HUES6 (cell line): ENCODE results near the gene ACER2.

Source experiments
- H3K27ac ChIP-seq: 2 replicates; pipeline ENCODE4 v1.7.0; 2013; ENCODE audit warnings: low read depth, mild to moderate bottlenecking, low read length, inconsistent platforms
- H3K27me3 ChIP-seq: 2 replicates; pipeline ENCODE4 v1.6.1; 2013; ENCODE audit warnings: low read length; ENCODE audit not compliant: control insufficient read depth, insufficient read depth
- H3K36me3 ChIP-seq: 2 replicates; pipeline ENCODE4 v1.6.1; 2013; ENCODE audit warnings: low read length; ENCODE audit not compliant: control insufficient read depth, insufficient read depth
- H3K4me1 ChIP-seq: 2 replicates; pipeline ENCODE4 v1.6.1; 2013; ENCODE audit warnings: low read length; ENCODE audit not compliant: control insufficient read depth, insufficient read depth
- H3K4me3 ChIP-seq: 2 replicates; pipeline ENCODE4 v1.5.1; 2013; ENCODE audit warnings: low read depth, low read length
- H3K9ac ChIP-seq: one replicate; pipeline ENCODE4 v1.6.1; 2013; ENCODE audit warnings: mild to moderate bottlenecking, low read length
- H3K9me3 ChIP-seq: 2 replicates; pipeline ENCODE4 v1.6.1; 2013; ENCODE audit warnings: low read depth, low read length; ENCODE audit not compliant: control insufficient read depth, insufficient read depth

ACER2 gene

DNA sequence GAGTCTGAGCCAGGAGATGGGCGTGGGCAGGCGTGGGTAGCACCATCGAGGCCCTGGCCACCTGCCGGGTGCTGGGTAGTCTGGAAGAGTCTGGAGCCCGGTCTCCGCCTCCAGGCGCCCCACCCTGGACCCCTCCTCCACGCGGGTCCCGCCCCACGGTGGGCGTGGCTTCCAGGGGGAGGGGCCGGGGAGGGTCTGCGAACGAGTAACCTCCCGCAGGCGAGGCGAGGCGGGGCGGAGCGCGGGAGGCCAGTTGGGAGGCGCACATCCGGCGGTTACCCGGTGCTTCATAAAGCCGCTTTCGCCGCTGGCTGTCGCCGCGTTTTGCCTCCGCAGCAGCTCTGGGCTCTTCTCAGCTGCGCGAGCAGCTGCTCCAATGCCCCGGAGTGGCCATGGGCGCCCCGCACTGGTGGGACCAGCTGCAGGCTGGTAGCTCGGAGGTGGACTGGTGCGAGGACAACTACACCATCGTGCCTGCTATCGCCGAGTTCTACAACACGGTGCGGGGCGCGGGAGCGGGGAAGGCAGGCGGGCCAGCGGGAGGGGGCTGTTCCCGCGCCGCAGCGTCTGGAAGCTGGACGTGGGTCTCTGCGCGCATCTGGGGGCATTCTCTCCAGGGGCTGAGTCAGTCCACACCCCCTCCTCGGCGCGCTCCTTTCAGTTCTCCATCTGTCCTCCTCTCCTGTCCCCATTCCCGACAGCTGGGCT lies at the start of gene ACER2:
ACER2 (plus strand) TSS at position 317 of the 708 bp plus-strand sequence; CDS start at position 393, 76 bp downstream.
- no peak within 1 kb of the TSS for H3K27ac ChIP-seq
- no peaks in the 10 kb centered on the region for H3K36me3 ChIP-seq

DNA sequence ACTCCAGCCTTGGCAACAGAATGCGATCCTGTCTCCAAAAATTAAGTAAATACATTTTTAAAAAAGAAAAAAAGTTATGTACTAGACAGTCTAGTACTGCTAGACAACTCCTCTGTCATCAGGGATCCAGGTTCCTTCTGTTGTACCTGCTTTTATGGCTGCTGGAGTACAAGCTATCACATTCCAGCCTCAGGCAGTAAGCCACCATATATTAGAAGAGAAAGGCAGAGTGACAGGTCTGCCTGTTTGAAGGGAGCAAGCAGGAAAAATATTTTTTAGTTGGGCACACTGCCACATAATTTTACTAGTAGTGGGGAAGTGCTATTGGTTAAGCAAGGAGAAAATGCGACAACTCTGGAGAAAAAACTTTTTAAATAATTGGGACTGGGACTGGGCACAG lies 39.7 kb upstream of the ACER2 start:
- no peak overlapping the region for H3K27ac ChIP-seq
- H3K36me3 ChIP-seq = peaks cover 50% of the 10 kb centered on the region
- H3K4me1 ChIP-seq = no peaks in the 10 kb centered on the region
- H3K27me3 ChIP-seq = no peaks in the 10 kb centered on the region
- no peak overlapping the region for H3K9ac ChIP-seq
- no peak overlapping the region for H3K4me3 ChIP-seq
- H3K9me3 ChIP-seq = no peaks in the 10 kb centered on the region

More for the DNA sequence above, at the start of gene ACER2:
- Histone ChIP-seq H3K4me3 (peak within 1 kb of the TSS; percentile 78), H3K4me1 (peaks cover 8% of the 10 kb centered on the region; the same call in 1 of the 2 replicates), H3K27me3 (peaks cover 11% of the 10 kb centered on the region), H3K9ac (peak within 1 kb of the TSS; percentile 41), H3K9me3 (peaks cover 5% of the 10 kb centered on the region)

DNA sequence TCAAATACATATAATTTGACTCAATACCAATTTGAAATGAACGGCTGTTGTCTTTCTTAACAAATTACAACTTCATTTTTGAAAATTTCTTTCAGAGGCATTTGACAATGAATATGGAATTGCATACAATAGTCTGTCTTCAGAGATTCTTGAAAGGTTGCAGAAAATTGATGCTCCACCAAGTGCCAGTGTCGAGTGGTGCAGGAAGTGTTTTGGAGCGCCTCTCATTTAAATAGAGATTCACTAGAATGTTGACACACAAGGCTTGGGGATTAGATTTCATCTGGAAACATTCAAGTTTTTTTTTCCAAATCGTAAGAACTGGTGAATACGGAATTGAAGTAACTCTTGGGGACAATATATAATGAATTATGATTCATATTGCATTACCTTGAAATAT lies 36.9 kb upstream of the ACER2 start:
- H3K36me3 ChIP-seq = peaks cover 65% of the 10 kb centered on the region
- H3K4me3 ChIP-seq = no peak overlapping the region
- no peaks in the 10 kb centered on the region for H3K9me3 ChIP-seq
- no peak overlapping the region for H3K27ac ChIP-seq
- H3K4me1 ChIP-seq = no peaks in the 10 kb centered on the region
- H3K9ac ChIP-seq = no peak overlapping the region
- no peaks in the 10 kb centered on the region for H3K27me3 ChIP-seq

DNA sequence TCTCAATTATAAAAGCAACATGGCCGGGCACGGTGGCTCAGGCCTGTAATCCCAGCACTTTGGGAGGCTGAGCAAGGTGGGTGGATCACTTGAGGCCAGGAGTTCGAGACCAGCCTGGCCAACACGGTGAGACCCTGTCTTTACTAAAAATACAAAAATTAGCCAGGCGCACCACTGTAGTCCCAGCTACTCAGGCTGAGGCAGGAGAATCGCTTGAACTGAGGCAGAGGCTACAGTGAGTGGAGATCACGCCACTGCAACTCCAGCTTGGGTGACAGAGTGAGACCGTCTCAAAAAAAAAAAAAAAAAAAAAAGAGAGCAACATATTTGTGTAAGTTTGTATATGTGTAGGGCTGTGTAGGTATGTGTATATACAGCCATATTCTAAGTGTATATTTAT lies 36.2 kb upstream of the ACER2 start:
- peaks cover 68% of the 10 kb centered on the region for H3K36me3 ChIP-seq
- H3K27me3 ChIP-seq = no peaks in the 10 kb centered on the region
- H3K27ac ChIP-seq = no peak overlapping the region
- H3K4me3 ChIP-seq = no peak overlapping the region
- no peaks in the 10 kb centered on the region for H3K9me3 ChIP-seq
- no peaks in the 10 kb centered on the region for H3K4me1 ChIP-seq
- H3K9ac ChIP-seq = no peak overlapping the region

DNA sequence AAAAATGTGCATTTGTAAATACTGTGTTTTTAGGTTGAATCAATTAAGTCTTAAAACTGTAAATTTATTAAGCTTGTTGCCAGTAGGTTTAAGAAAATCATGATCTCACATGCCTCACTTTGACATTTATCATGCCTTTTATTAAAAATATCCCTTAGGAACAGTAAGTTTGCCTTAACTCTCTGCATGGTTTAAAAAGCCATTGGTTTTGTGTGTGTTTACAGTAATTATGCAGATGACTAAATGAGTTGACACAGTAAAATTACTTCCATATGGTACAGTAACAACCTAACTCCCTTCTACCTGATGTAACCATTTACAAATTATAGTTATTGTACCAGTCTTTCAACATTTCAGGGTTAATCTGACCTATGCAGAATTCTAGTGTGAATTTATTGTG lies 35.3 kb upstream of the ACER2 start:
- no peak overlapping the region for H3K27ac ChIP-seq
- H3K36me3 ChIP-seq = peaks cover 77% of the 10 kb centered on the region
- H3K9ac ChIP-seq = no peak overlapping the region
- H3K4me3 ChIP-seq = no peak overlapping the region
- H3K9me3 ChIP-seq = no peaks in the 10 kb centered on the region
- H3K27me3 ChIP-seq = no peaks in the 10 kb centered on the region
- no peaks in the 10 kb centered on the region; the same call in 1 of the 2 replicates for H3K4me1 ChIP-seq

DNA sequence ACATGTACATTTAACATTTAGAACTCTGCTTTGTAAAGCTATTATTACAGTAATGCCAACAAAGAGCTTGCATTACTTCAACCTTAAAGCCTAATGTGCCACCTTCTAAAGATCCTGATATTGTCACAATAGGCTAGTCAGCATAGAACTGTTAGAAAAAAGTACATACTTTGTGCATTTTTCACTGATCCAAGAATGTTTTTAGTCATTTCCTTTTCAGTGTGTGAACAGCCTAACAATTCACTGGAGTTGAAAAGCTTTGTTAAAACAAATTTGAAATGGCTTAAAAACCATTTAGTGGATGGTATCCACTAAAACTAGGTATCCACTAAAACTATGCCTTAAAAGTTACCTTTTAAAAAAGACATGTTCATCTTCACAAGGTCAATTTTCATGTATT lies 33.3 kb upstream of the ACER2 start:
- no peaks in the 10 kb centered on the region for H3K9me3 ChIP-seq
- H3K4me3 ChIP-seq = no peak overlapping the region
- H3K27ac ChIP-seq = no peak overlapping the region
- no peaks in the 10 kb centered on the region for H3K27me3 ChIP-seq
- peaks cover 79% of the 10 kb centered on the region for H3K36me3 ChIP-seq
- H3K4me1 ChIP-seq = no peaks in the 10 kb centered on the region; the same call in 1 of the 2 replicates
- no peak overlapping the region for H3K9ac ChIP-seq

DNA sequence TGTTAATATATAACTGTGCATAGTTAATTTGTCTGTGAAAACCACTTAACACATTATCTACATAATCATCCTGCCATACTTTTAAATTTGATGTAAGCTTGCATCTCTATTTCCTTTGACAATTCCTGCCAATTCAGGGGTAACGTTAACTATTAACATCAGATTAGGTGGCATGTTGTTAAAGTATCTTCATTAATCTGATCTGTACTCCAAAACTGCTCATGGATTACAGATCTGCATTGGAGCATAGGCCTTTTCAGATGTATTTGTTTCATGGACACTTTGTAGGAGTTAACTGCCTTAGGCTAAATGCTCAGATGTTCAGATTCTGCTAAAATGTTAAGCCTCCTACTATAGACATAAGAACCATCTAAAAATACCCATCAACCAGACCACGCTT lies 31.9 kb upstream of the ACER2 start:
- no peak overlapping the region for H3K4me3 ChIP-seq

DNA sequence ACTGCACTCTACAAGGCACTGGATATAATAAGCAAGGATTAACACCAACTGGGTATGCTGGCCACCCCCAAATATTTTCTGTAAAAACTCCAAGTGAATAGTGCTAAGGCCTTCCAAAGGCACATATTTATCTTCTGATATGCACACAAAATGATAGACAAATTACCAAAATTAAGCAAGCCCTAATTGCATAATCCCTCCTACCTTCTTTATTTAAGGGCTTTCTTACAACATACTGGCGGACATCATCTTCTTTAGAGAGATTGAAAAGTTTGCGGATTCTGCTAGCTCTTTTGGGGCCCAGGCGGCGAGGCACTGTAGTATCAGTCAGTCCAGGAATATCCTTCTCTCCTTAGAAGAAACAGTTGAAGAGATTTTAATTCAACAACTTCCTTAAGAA lies 30.6 kb upstream of the ACER2 start:
- Histone ChIP-seq H3K4me3 (peak overlapping the region; percentile 90), H3K36me3 (peaks cover 65% of the 10 kb centered on the region), H3K4me1 (no peaks in the 10 kb centered on the region; the same call in 1 of the 2 replicates), H3K9ac (peak overlapping the region; percentile 95), H3K9me3 (no peaks in the 10 kb centered on the region), H3K27ac (no peak overlapping the region), H3K27me3 (no peaks in the 10 kb centered on the region)

More for the DNA sequence above, 31.9 kb upstream of the ACER2 start:
- Histone ChIP-seq H3K27me3 (no peaks in the 10 kb centered on the region), H3K9ac (no peak overlapping the region), H3K27ac (no peak overlapping the region), H3K4me1 (no peaks in the 10 kb centered on the region; the same call in 1 of the 2 replicates), H3K9me3 (no peaks in the 10 kb centered on the region), H3K36me3 (peaks cover 70% of the 10 kb centered on the region)

DNA sequence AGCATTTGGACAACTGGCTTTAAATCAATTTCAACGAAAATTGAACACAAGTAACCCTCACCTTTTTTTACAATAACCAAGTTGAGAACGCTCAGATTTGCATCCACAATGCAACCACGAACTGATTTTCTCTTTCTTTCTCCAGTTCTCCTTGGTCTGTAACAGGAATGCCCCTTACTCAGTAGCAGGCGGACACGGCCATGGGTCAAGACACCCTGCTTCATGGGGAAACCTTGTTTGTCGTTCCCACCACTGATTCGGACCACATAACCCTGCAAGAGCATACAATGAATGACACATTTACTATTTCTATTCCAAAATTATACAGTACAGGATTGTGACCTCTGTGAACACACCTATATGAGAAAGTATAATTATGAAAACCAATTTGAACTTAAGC lies 30.2 kb upstream of the ACER2 start:
- no peaks in the 10 kb centered on the region for H3K27me3 ChIP-seq
- no peaks in the 10 kb centered on the region; the same call in 1 of the 2 replicates for H3K4me1 ChIP-seq
- H3K9me3 ChIP-seq = no peaks in the 10 kb centered on the region
- H3K4me3 ChIP-seq = peak overlapping the region; percentile 90
- H3K9ac ChIP-seq = peak overlapping the region; percentile 95
- H3K27ac ChIP-seq = peak overlapping the region; percentile 93
- peaks cover 61% of the 10 kb centered on the region for H3K36me3 ChIP-seq

DNA sequence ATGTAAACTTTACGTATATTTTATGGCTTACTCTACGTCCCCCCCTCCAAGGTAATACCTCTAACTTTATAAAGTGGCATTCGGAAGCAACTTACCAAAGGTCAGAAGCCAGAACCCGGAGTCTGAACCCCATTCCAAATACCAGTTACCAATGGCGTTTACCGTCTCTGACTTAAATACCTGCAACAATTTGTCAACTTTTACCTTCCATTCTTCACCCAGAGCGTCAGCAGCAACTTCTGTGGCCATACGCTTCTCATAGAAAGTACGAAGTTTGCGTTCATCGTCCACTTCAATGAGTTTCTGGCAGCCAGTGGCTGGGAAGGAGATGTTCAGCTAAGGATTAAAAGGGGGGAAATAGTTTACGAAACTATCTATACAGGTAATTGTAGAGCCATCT lies 29.5 kb upstream of the ACER2 start:
- Histone ChIP-seq H3K36me3 (peaks cover 55% of the 10 kb centered on the region), H3K27me3 (no peaks in the 10 kb centered on the region), H3K4me3 (peak overlapping the region; percentile 90), H3K9me3 (no peaks in the 10 kb centered on the region), H3K4me1 (no peaks in the 10 kb centered on the region; the same call in 1 of the 2 replicates), H3K27ac (peak overlapping the region; percentile 93), H3K9ac (peak overlapping the region; percentile 95)

DNA sequence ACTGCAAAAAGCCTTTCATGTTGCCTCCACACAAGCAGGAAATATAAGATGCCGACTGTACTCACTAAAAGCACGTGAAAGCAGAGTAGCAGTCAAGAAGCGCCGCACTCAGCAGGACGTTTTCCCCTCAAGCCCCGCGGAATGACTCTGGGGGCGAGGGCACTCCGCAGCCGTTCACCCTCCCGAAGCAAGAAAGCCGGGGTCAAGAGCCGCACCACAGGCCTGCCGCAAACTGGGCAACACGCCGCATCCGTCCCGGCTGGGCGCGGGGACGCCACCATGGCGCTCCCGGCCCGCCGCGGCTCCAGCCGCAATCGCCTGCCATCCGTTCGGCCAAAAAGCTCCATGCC lies 29.1 kb upstream of the ACER2 start:
- H3K9ac ChIP-seq = peak overlapping the region; percentile 95
- no peaks in the 10 kb centered on the region for H3K27me3 ChIP-seq
- H3K9me3 ChIP-seq = no peaks in the 10 kb centered on the region
- H3K36me3 ChIP-seq = peaks cover 51% of the 10 kb centered on the region
- peak overlapping the region; percentile 93 for H3K27ac ChIP-seq
- H3K4me1 ChIP-seq = no peaks in the 10 kb centered on the region; the same call in 1 of the 2 replicates
- peak overlapping the region; percentile 90 for H3K4me3 ChIP-seq
